Ovary (tissue), 9 donors: Measurements from ENCODE around the gene ARSI. TPM values are rescaled to one million over a fixed set of nuclear protein-coding genes. Genes with fewer than 3 reads are reported as not detected.

Experiments used
- DNase-seq, 5 donors: peaks; one replicate each; pipeline ENCODE4 v3.0.0-alpha.2; 2019 to 2020
- H3K27ac ChIP-seq, 2 donors: fragments of 200-600 bp; one replicate each; pipeline versions ENCODE4 v1.5.1 to v1.8.0; 2019 to 2022
- H3K27me3 ChIP-seq: fragments of 200-600 bp; one replicate; pipeline ENCODE4 v1.8.0; 2022
- H3K36me3 ChIP-seq: fragments of 200-600 bp; sonication (generic); one replicate; pipeline ENCODE4 v1.5.1; 2019
- H3K4me1 ChIP-seq: one replicate; pipeline ENCODE4 v1.8.1; 2013; ENCODE audit warnings: mild to moderate bottlenecking, moderate library complexity; ENCODE audit not compliant: insufficient read depth
- H3K4me3 ChIP-seq: fragments of 200-600 bp; sonication (generic); one replicate; pipeline ENCODE4 v1.5.1; 2017
- H3K9me3 ChIP-seq, 2 donors: fragments of 200-600 bp in 1 of 2; sonication (generic) in 1 of 2; one replicate each; pipeline versions ENCODE4 v1.5.1 to v1.8.1; 2013 to 2019; ENCODE audit warnings: mild to moderate bottlenecking in 1 of 2, moderate library complexity in 1 of 2
- CTCF ChIP-seq, 3 donors: fragments of 450-650 bp in 2 of 3; fragments of 200-600 bp in 1 of 3; IDR thresholded peaks; one replicate each; pipeline versions ENCODE4 v1.5.1 to v1.8.0; 2016 to 2022; ENCODE audit warnings: antibody characterized with exemption in 3 of 3, mild to moderate bottlenecking in 1 of 3
- EP300 ChIP-seq: sonication (generic); formaldehyde crosslinking; IDR thresholded peaks from one replicate; pipeline ENCODE4 v1.6.1; 2017; ENCODE audit warnings: antibody characterized with exemption
- POLR2A ChIP-seq: fragments of 450-650 bp; IDR thresholded peaks from one replicate; pipeline ENCODE4 v1.6.1; 2017; ENCODE audit warnings: antibody characterized with exemption, mild to moderate bottlenecking, moderate library complexity
- WGBS, 3 donors: extraction: QIAGEN DNeasy Blood & Tissue Kit in 1 of 3; methylation state at CpG; one replicate each; pipeline versions ENCODE4 v1.1.5 to v1.1.7; 2013 to 2017; 5-methylcytosine and 5-hydroxymethylcytosine counted together
- intact Hi-C, 4 donors: fragments of 100-400 bp; cut with DNase I; formaldehyde crosslinking; loops; one replicate each; pipeline versions ENCODE4 v1.11.0 to v1.15.1; 2022 to 2023
- polyA plus RNA-seq, 2 donors: library from polyadenylated mRNA; stranded (reverse); fragments of 200-250 nt in 1 of 2; fragments of 350-450 nt in 1 of 2; fragmentation: Illumina TruSeq in 1 of 2; extraction: RNeasy Lipid Tissue Mini Kit (QIAGEN cat#74804) in 1 of 2; gene quantifications; one replicate each; pipeline ENCODE4 v1.2.3, GENCODE V29; 2013 to 2014
- total RNA-seq, 7 donors: library from RNA; depleted of rRNA in 2 of 7; stranded (reverse); fragments of >200 nt in 2 of 7; fragmentation: NEBNext Ultra II Directional in 3 of 7; extraction: Animal tissue kit (Norgen Biotek cat#: 25700) in 3 of 7; gene quantifications; one replicate each; pipeline versions ENCODE4 v1.1.0 to v1.2.4, GENCODE V29; 2016 to 2023
- donor health status: DM: no; HTN: no; CAD: no; lungs with moderate emphysema.
- donor health status: DM: no; HTN: no; CAD: no.
- donor health status: Bipolar disorder and iron deficiency.
- donor health status: DM: yes; HTN: yes; CAD: no.
- donor health status: DM: no; HTN: no; CAD: no.
- donor health status: DM: yes; HTN: yes; CAD: no.

Gene ARSI
- total and polyA plus RNA-seq, 9 donors: 0.15 to 1.4 (median 0.63) TPM

GRCh38 chr5:150295741-150296486, 6.8 kb downstream of the ARSI start:
- Histone ChIP-seq H3K27ac (no peak overlapping the region), H3K4me3 (no peak overlapping the region), H3K4me1 (no peaks in the 10 kb centered on the region), H3K36me3 (no peaks in the 10 kb centered on the region), H3K27me3 (no peaks in the 10 kb centered on the region), H3K9me3 (no peaks in the 10 kb centered on the region)
- 82 to 86% (median 84%) methylated on average over 16 to 17 of the region's 17 CpGs for WGBS, 3 donors
- TF ChIP-seq CTCF (IDR thresholded peaks at IDR 0.05) (no peak), EP300 (no peak)
- DNase-seq: peak in 1 of 5 donors; percentile 13
- intact Hi-C loops: no loop called here

- intact Hi-C loops: no loop called here
- Histone ChIP-seq H3K27me3 (no peaks in the 10 kb centered on the region), H3K9me3 (no peaks in the 10 kb centered on the region), H3K36me3 (no peaks in the 10 kb centered on the region), H3K27ac (no peak overlapping the region), H3K4me1 (no peaks in the 10 kb centered on the region), H3K4me3 (no peak overlapping the region)
- peak in 3 of 5 donors; percentile 32 to 63 (median 39) for DNase-seq
- TF ChIP-seq CTCF (IDR thresholded peaks at IDR 0.05): no peak
- TF ChIP-seq POLR2A: no peak
- TF ChIP-seq EP300: no peak
- 47 to 50% (median 49%) methylated on average over 10 of the region's 10 CpGs for WGBS, 3 donors
Observed at GRCh38 chr5:150295172-150295634, 7.5 kb downstream of the ARSI start.

- Histone ChIP-seq H3K4me1 (no peaks in the 10 kb centered on the region), H3K27me3 (no peaks in the 10 kb centered on the region), H3K36me3 (no peaks in the 10 kb centered on the region), H3K27ac (no peak overlapping the region), H3K4me3 (no peak overlapping the region), H3K9me3 (no peaks in the 10 kb centered on the region)
- TF ChIP-seq EP300: no peak
- no peak for TF ChIP-seq POLR2A
- no peak for TF ChIP-seq CTCF (IDR thresholded peaks at IDR 0.05)
- intact Hi-C loops: no loop called here
- 94 to 99% (median 96%) methylated on average over 10 of the region's 10 CpGs for WGBS, 3 donors
- peak in 1 of 5 donors; percentile 29 for DNase-seq
Observed at GRCh38 chr5:150294551-150295071, 8.1 kb downstream of the ARSI start.

- intact Hi-C loops: no loop called here
- 82 to 84% (median 84%) methylated on average over 19 of the region's 19 CpGs for WGBS, 3 donors
- peak in 1 of 5 donors; percentile 22 for DNase-seq
Observed at GRCh38 chr5:150293091-150293941, 9.4 kb downstream of the ARSI start.

More at GRCh38 chr5:150293091-150293941, 9.4 kb downstream of the ARSI start:
- Histone ChIP-seq H3K27ac (no peak overlapping the region), H3K36me3 (no peaks in the 10 kb centered on the region), H3K27me3 (no peaks in the 10 kb centered on the region), H3K4me1 (no peaks in the 10 kb centered on the region), H3K4me3 (no peak overlapping the region), H3K9me3 (no peaks in the 10 kb centered on the region)
- TF ChIP-seq CTCF (IDR thresholded peaks at IDR 0.05) (no peak), EP300 (no peak), POLR2A (no peak)
